Activated gamma-delta T cell (primary cell): ENCODE results near the gene ACSF3.
"Not testable (repeated sequence)": the region's sequence is repeated elsewhere in the genome, so short reads cannot be mapped to it uniquely, and the experiment has no call there.

Experiments used
- DNase-seq: peaks from one replicate; lab custom pipeline; 2025; lab: John Stamatoyannopoulos, UW

ACSF3 gene

DNA sequence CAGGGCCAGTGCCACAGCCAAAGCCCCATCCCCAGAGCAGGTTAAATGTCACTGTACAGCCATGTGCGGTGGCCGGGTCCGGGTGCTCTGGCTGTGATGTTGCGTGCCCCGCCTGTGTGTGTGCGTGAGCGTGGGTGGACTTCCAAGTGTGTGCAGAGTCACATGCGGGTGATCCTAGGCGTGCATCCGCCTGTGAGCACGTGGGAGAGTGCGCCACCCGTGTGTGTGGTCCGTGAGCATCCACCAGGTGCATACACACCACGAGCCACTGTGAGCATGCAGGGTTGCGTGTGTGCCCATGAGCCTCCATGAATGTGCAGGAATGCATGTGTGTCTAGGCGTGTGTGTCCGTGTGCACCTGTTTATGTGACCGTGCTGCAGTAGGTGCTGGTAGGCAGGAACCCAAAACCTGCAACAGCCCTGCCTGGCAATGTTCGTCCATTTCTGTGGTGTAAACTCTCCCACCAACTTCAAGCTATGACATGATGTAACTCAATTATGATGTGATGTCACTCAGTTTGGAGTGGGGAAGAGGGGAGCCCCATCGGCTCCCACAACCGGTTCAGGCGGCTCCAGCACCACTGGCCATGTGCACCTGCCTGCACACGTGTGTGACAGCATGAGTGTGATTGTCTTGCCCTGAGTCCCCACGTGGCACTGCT, 37.6 kb upstream of the ACSF3 start:
- no peak for DNase-seq

DNA sequence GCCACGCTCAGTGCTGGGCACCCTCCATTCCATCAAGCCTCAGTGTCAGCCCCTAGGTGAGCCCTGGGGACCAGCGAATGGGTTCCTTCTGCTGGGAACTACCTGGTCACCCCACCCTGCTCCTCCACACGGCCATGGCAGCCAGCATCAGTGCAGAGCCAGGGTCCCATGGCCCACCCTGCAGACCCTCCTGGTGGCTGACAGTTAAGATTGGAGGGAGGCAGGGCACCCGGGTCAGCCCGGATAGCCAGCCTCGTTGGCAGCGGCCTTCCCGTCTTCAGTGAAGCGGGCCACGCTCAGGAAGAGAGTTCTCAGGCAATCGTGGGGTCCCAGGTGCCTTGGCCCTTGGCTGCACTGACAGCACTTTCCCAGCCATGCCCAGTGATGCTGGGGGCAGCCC, 37.1 kb upstream of the ACSF3 start:
- no peak for DNase-seq

DNA sequence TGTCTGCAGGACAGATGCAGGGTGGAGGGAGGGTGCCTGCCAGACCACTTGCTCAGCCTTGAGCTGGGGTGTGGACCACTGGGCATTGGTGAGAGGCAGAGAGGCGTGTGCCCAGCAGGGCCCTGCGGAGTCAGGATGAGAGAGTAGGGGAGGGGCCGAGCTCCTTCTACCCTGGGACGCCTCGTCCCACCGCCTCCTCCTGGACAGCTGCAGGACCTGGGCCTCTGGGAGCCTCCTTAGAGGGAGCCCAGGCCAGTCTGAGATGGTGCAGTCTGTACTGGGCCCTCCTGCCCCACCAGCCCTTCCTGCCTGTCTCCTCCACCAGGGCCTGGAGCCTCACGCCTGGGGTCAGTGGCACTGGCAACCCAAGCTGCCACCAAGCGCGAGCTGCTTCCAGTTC, 35.9 kb upstream of the ACSF3 start:
- DNase-seq: no peak

DNA sequence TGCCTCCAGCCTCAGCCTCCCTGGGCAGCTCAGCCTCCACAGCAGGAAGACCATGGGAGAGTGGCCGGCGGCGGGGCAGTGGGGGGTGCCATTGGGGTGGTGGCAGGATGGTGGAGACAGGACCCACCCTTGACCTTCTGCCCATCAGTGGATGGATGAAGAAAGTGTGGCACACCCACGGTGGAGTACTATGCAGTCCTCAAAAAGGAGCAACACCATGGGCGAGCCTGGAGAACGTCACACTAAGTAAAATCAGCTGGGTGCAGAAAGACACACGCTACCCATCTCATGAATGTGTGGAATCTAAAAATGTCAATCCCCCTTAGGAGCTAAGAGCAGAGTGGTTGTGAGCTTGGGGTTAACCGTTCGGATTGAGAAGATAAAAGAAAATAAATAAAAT, 34.8 kb upstream of the ACSF3 start:
- DNase-seq: no peak

DNA sequence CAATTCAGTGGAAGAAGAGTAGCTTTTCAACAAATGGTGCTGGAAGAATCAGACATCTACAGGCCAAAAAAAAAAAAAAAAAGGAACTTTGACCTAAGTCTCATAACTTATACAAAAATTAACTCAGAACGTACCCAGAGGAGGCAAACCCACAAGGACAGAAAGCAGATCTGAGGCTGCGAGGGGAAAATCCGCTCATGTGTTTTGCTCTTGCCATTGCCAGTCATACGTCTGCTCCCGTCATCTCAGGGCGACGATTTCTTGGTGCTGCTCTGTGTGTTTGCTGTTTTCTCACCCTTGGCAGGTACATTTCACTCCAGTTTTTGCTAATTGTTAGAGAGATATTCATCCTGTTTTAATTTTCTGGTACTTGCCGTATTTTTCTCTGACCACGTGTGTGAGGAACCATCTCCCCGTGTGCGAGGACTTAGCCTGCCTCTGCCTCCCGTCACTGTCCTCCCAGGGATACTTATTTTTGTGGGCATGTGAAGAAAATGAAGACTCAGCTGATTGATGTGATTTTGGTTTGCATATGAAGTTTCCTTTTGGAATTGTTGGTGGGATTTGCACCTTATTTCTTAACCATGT, 33.4 kb upstream of the ACSF3 start:
- DNase-seq: no peak

DNA sequence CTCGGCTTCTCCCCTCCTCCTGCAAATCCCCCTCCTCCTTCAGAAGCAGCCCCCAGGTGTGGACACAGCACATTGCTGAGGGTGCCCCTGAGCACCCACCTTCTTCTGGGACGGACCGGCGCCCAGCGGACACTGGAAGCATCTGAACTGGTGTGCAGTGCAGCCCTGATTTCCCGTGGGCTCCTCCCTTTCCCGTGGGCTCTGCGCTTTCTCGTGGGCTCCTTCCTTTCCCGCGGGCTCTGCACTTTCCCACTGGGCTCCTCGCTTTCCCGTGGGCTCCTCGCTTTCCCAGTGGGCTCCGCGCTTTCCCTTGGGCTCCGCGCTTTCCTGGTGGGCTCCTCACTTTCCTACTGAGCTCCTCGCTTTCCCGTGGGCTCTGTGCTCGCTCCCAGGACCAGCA, 32.6 kb upstream of the ACSF3 start:
- no peak for DNase-seq

DNA sequence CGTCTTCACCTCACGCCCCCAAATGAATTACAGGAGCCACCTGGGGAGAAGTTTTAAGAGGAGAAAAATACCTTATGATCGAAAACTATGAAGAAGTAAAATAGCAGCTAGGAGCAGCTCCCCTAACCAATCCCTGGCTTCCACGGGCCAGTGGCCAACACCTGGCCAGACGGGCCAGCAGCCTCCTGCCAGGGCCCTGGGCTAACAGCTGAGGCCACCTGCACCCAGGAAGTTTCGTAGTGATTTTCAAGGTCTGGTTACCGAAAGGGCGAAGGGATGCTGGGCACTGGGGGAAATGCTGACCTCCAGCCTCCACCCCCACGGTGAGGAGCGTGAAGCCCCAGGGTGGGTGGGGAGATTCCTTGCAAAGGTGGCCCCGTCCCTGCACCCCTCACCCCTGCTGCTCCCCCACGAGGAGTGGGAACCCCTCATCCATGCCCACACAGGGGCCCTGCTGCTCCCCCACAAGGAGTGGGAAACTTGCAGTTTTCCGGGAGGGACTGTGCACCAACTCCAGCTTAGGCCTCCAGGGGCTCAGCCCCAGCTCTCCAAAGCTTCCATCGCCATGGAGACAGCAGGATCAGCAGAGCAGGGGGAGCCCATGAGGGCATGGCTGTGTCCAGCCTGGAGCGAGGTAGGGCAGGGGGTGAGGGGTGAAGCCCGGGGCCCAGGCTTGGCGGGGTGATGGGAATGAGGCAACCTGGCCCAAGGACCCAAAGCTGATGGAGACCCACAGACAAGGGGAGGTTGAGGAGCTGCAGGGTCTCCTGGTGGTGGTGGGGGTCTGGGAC, 31.9 kb upstream of the ACSF3 start:
- DNase-seq: no peak

DNA sequence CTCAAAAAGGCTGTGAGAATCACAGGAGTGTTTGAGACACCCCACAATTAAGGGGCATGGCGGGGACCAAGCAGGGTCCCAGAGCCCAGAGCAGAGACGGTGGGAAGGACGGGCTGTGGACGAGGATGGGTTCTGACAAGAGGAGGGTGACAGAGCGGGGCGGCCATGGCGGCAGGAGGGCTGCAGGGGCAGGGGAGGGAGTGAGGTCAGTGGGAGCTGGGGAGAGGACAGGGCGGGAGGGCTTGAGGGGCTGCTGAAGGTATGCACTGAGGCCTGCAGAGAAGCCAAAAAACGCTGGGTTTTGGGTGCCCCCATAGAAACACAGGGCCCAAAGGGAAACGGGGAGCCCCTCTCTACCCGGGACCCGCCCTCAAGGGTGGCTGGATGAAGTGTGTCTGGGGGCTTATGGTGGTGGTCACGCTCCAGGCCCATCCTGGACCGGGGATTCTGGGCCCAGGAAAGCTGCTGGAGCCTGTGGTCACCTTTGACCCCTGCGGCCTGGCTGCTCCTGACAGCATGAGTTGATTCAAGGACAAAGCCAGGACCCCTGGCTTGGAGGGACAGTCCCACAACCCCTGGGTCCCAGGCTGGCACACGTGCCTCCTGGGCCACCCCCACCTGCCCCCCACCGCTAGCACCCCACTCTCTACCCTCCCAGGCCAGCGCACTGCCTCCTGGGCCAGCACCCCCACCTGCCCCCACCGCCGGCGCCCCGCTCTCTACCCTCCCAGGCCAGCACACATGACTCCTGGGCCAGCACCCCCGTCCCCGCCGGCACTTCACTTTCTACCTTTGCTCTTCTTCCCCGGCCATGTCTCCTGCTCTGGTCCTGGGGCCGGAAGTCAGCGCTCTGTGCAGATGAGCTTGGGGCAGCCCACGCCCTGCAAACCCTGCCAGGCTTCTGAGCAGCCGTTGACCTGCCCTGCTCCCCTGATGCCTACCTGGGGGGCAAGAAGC, 31.0 kb upstream of the ACSF3 start:
- DNase-seq: no peak

DNA sequence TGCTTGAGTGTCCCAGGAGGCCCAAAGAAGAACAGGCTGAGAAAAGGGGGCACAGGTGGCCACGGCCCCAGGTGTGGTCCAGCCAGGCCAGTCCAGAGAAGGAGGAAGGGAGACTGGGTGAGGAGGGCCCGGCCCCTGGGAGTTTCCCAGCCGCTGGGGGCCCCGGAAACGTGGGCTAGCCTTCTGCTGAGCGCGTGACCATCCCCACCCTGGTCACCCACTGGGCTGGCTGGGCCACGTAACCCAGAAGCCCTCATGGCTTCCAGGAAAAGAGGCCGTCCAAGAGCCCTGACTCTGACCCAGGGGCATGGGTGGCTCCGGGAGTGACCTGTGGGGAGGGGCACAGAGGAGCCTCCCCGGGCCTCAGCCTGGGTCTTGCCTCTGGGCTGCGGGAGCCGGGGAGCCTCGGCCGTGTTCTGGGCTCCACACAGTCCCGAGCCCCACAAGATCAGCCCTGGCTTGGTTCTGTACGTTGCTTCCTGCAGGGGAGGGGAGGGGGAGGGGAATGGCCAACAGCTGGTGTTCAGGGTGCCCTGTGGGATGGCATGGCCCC, 29.8 kb upstream of the ACSF3 start:
- DNase-seq: no peak

DNA sequence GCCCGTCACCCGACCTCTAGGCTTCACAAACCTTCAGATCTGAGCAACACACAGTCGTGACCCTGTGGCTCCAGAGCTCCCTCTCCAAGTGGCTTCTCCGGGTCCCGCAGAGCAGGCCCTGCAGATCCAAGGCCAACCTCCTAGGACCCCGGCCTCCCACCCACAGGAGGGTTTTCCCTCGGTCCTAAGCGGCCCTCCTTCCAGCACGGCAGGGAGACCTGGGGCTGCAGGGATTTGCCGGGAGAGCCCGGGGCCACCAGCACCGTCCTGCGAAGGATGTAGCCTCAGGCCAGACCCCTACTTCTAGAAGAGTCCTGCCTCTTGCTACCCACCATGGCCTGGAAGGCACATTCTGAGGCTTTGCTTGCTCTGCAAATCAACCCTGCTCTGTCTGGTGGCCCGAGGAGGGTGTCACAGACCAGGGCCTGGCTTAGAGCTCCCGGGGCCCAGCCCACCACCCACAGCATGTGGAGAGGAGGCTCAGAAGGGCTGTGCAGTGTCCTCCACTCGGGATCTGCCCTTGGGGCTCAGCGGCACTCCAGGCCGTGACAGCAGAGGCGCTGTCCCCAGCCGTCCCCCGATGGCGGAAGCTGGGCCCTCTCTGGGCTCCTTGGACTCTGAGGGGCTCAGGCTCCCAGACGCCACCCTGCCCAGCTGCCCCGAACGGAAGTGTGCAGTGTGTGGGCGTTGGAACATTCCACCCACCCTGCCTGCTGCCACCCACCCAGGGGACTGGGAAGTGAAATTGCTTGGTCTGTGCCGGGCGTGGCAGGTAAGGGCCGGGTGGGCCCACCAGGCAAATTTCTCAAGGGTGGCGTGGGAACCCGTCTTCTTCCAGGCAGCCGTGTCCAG, 28.8 kb upstream of the ACSF3 start:
- no peak for DNase-seq

DNA sequence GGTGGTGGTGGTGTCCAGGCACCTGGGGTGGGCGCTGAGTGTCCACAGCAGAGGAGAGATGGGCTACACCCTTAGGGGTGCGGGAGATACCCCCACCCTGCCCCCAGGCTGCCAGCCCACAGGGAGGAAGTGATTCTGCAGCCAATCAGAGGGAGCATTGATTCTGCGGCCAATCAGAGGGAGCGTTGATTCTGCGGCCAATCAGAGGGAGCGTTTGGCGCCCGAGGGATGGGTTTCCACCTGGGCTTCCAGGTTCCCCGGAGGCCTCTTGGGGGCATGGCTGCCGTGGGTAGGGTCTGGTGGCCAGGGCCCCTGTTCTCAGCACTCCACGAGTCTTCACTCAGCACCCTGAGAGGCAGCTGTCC, 28.2 kb upstream of the ACSF3 start:
- no peak for DNase-seq

DNA sequence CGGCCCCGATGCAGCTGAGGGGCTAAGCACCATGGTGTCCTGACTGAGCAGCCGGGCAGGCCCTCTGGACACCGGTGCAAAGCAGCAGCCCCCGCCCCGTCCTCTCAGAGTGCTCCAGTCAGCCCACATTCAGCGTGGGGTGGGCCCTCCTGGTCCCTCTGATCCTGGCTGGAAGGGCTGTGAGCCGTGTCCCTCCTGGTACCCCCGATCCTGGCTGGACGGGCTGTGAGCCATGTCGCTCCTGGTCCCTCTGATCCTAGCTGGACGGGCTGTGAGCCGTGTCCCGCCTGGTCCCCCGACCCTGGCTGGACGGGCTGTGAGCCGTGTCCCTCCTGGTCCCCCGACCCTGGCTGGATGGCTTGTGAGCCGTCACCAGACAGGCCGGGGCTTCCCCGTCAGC, 26.9 kb upstream of the ACSF3 start:
- no peak for DNase-seq

DNA sequence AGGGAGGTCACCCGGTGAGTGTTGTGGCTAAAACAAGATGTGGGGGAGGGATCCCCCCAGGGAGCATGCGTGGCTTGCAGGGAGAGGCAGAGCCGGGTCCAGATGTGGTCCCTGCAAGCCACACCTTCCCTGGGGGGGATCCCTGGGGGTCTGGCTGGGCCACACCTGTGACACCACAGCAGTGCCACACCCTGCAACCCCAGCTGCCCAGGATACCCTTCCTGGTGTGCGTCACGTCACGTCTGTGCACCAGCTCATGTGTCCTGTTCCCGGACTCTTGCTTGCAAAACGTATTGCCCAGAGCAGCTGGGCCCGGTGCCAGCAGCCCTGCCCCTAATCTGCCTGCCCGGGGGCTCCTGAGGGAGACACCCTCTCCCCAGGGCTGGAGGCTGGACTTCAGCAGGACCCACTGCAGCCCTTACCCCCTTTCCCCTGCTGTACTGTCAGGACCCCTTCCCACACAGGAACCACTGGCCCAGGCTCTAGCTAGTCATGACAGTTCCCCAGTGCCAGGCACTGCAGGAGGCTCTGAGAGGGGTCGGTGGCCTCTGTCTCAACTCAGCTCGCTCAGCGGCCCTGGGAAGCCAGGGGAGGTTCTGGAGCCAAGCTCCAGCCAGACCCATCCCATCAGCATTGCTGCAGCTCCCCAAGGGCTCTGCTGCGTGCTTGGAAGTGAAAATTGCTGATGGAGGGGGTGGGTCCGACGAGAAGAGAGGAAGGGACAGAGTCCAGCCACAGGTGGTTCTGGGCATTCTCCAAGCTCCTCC, 25.8 kb upstream of the ACSF3 start:
- no peak for DNase-seq

DNA sequence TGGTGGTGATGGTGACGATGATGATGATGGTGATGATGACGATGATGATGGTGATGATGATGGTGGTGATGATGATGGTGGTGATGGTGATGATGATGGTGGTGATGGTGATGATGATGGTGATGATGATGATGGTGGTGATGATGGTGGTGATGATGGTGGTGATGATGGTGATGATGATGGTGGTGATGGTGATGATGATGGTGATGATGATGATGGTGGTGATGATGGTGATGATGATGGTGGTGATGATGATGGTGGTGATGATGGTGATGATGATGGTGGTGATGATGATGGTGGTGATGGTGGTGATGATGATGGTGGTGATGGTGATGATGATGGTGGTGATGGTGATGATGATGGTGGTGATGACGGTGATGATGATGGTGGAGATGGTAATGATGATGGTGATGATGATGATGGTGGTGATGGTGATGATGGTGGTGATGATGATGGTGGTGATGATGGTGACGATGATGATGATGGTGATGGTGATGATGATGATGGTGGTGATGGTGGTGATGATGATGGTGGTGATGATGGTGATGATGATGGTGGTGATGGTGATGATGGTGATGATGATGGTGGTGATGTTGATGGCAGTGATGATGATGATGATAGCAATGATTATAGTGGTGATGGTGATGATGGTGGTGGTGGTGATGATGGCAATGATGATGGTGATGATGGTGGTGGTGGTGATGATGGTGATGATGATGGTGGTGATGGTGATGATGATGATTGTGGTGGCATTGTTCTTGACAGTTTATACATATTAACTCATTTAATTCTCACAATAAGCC, 24.6 kb upstream of the ACSF3 start:
- DNase-seq: not testable (repeated sequence)

DNA sequence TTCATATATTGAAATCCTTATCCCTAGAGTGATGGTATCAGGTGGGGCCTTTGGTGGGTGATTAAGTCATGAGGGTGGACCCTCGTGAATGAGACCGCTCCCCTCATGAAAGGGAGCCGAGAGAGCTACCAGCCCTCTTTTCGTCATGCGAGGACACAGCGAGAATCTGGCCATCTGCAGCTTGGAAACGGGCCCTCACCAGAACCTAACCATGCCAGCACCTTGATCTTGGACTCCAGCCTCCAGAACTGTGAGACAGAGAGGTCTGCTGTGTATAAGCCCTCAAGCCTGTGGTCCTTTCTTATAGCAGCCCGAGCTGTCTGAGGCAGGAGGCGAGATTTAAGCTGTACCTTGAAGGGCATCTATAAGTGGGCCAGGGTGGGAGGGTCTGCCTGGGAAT, 23.7 kb upstream of the ACSF3 start:
- no peak for DNase-seq

DNA sequence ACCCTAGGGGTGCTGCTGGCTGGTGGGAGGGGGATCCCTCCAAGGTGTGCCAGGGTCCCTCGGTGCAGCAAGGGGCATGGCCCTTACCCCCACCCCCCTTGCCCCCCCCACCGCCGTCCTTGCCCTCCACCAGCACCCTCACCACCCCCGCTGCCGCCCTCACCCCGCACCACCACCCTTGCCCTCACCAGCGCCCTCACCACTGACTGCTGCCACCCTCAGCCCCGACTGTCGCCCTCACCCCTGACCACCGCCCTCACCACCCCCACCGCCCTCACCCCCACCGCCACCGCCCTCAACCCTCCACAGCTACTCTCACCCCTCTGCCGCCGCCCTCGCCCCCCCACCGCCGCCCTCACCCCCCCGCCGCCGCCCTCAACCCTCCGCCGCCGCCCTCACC, 23.1 kb upstream of the ACSF3 start:
- no peak for DNase-seq

DNA sequence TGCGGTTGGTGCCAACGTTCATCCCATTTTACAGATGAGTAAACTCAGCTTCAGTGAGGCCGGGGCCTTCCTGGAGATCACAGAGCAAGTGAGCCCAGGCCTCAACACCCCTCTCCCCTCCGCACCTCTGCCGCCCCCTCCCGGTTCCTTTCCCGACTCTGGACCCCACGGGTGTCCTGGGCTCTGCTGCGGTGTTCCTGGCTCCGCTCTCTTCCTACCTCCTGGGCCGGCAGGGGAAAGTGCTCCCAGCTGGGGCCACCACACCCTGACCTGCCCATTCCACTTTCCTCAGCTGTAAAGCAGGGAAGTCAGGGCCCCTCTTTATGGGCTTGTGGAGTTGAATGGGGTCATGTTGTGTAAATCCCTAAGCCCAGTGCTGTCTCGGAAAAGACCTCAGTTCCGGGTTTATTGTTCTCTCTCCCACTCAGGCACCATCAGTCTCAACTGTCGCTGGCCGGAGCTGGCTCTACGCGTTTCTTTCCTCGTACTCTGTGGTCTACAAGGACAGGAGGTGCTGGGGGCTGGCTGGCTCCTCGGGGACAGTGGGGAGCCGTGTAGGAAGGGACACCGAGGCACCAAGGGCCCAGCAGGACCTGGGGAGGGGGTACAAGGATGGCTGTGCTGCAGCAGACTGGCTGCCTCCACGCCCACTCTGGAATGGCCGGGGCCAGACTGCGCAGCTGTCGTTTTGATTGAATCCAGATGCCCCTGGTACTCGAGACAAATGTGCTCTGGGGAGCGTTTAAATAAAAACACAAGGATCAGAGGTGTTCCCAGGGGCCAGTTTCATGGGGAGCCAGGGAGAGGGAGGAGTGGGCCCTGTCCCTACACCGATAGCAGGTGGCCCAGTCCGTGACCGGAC, 21.7 kb upstream of the ACSF3 start:
- DNase-seq: no peak

DNA sequence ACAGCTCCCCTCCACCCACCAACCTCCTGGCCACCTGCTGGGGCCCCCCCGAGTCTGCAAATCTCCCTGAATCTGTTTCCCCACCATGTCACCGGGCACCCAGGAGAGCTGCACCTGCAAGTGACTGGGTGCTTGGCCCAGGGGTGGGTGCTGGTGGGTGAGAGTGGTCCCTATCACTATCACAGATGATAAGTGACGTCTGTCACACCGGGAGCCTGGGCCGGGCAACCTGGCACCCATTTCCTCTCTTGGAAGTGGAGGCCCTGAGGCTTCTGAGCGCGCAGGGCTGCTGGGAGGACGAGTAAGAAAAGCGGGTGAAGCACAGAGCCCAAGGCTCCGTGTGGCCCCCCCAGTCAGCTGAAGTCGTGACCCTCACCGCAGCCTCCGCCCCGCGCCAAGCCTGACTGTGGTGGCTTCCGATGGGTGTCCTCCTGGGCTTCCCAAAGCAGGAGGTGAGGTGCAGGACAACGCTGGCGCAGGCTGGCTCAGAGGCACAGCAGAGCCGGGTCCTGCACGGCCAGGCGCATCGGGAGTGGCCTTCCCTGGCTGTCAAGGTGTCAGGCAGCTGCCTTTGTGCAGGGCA, 21.0 kb upstream of the ACSF3 start:
- no peak for DNase-seq
